ENCODE data around the gene TFCP2L1.

GRCh38 chr2:121197369-121198091, 87.5 kb downstream of the TFCP2L1 start:
- TF ChIP-seq POLR2A (IDR thresholded peaks at IDR 0.05; ENCODE audit: low read depth, low read length) (no peak), FOS (IDR thresholded peaks at IDR 0.05; ENCODE audit: borderline replicate concordance, insufficient read depth, low read length) (no peak)

Measured in endothelial cell of umbilical vein (primary cell).